HepG2 (cell line): ENCODE results near the gene RPL31. TPM values are rescaled to one million over a fixed set of nuclear protein-coding genes. Genes with fewer than 3 reads are reported as not detected.

Source experiments
- ATF6 ChIP-seq: sonication (generic); formaldehyde crosslinking; conservative IDR thresholded peaks from 2 replicates; pipeline ENCODE4 v1.4.0; 2020; ENCODE audit warnings: missing genetic modification reagents
- HDAC2 ChIP-seq: sonication (generic); formaldehyde crosslinking; IDR thresholded peaks from 2 replicates; pipeline ENCODE4 v1.4.0; 2020; ENCODE audit warnings: missing genetic modification reagents
- HINFP ChIP-seq: sonication (generic); formaldehyde crosslinking; IDR thresholded peaks from 2 replicates; pipeline ENCODE4 v1.4.0; 2020; ENCODE audit warnings: low read depth, mild to moderate bottlenecking, missing genetic modification reagents
- HMG20B ChIP-seq: conservative IDR thresholded peaks from 2 replicates; pipeline ENCODE4 v1.6.1; 2016; ENCODE audit warnings: missing genetic modification reagents, missing compliant biosample characterization
- SNAI1 ChIP-seq: sonication (generic); formaldehyde crosslinking; IDR thresholded peaks from 2 replicates; pipeline ENCODE4 v1.5.0; 2020; ENCODE audit warnings: mild to moderate bottlenecking, missing genetic modification reagents, borderline replicate concordance
- ZBTB37 ChIP-seq: sonication (generic); formaldehyde crosslinking; IDR thresholded peaks from 2 replicates; pipeline ENCODE4 v1.4.0; 2020; ENCODE audit warnings: mild to moderate bottlenecking, missing genetic modification reagents
- ZBTB42 ChIP-seq: sonication (generic); formaldehyde crosslinking; IDR thresholded peaks from 2 replicates; pipeline ENCODE4 v1.5.0; 2020; ENCODE audit warnings: mild to moderate bottlenecking, missing genetic modification reagents
- ZBTB8A ChIP-seq: sonication (generic); formaldehyde crosslinking; IDR thresholded peaks from 2 replicates; pipeline ENCODE4 v1.4.0; 2020; ENCODE audit warnings: mild to moderate bottlenecking, low read depth, missing genetic modification reagents, borderline replicate concordance
- ZNF382 ChIP-seq: sonication (generic); formaldehyde crosslinking; IDR thresholded peaks from 2 replicates; pipeline ENCODE4 v1.5.0; 2020; ENCODE audit warnings: missing genetic modification reagents, mild to moderate bottlenecking, borderline replicate concordance
- ZNF407 ChIP-seq: sonication (generic); formaldehyde crosslinking; IDR thresholded peaks from one replicate; pipeline ENCODE4 v1.5.1; 2020; ENCODE audit warnings: mild to moderate bottlenecking, missing genetic modification reagents; ENCODE audit errors: not compliant biosample characterization
- ZNF580 ChIP-seq: IDR thresholded peaks from 2 replicates; pipeline ENCODE4 v1.6.1; 2016; ENCODE audit warnings: low read depth, borderline replicate concordance
- ZNF740 ChIP-seq: sonication (generic); formaldehyde crosslinking; IDR thresholded peaks from 2 replicates; pipeline ENCODE4 v1.4.0; 2020; ENCODE audit warnings: missing genetic modification reagents
- ZNF766 ChIP-seq: sonication (generic); formaldehyde crosslinking; IDR thresholded peaks from 2 replicates; pipeline ENCODE4 v1.5.0; 2020; ENCODE audit warnings: missing genetic modification reagents, borderline replicate concordance
- polyA plus RNA-seq, 8 experiments: library from polyadenylated mRNA; depleted of rRNA in 3 of 8; stranded (reverse) in 7 of 8; unstranded in 1 of 8; fragments of >200 nt; fragmentation: Illumina TruSeq in 4 of 8; extraction: Trizol in 4 of 8; gene quantifications; 2 replicates each; pipeline versions ENCODE4 v1.2.1 to v1.2.3, GENCODE V29; 2011 to 2016; ENCODE audit warnings: low read depth in 4 of 8, missing spikeins in 1 of 8, mixed read lengths in 1 of 8; ENCODE audit not compliant: insufficient read depth in 1 of 8
- total RNA-seq, 5 experiments: library from RNA; depleted of rRNA; stranded (reverse); fragments of >200 nt; fragmentation: Illumina TruSeq; extraction: Trizol; gene quantifications; 2 replicates each; pipeline ENCODE4 v1.2.3, GENCODE V29; 2016; ENCODE audit warnings: low read depth in 1 of 5

The RPL31 gene
- total and polyA plus RNA-seq, 2 of the 13 experiments (the other 11 are each of a cell fraction or from before 2014, with no cell fraction given), result 3,331 to 3,582 TPM

- TF ChIP-seq ZBTB8A (CRISPR knock-in tag) (peak; percentile 98), ZBTB37 (CRISPR knock-in tag) (peak; percentile 78; the same call in 1 of the 2 replicates), HMG20B (CRISPR knock-in tag) (peak; percentile 93), ATF6 (CRISPR knock-in tag) (peak; percentile 97), HINFP (CRISPR knock-in tag) (peak; percentile 94), HDAC2 (CRISPR knock-in tag) (peak; percentile 93), ZNF382 (CRISPR knock-in tag) (no peak), ZNF740 (CRISPR knock-in tag) (peak; percentile 79; the same call in 1 of the 2 replicates), ZNF580 (CRISPR knock-in tag) (peak; percentile 100), SNAI1 (CRISPR knock-in tag) (peak; percentile 98), ZNF766 (peak; percentile 96), ZBTB42 (peak; percentile 97; the same call in 1 of the 2 replicates), ZNF407 (peak; percentile 98)
Observed at GRCh38 chr2:101001691-101002561, at the start of gene RPL31 (continued).
